ENCODE data around the gene DHRSX. TPM values are rescaled to one million over a fixed set of nuclear protein-coding genes. Genes with fewer than 3 reads are reported as not detected.
"Not testable (repeated sequence)": the region's sequence is repeated elsewhere in the genome, so short reads cannot be mapped to it uniquely, and the experiment has no call there.

DHRSX gene
- total RNA-seq, 8 experiments from 2014 or later: 8.4 to 19.7 (median 13.6) TPM

GRCh38 chrX:2320089-2320488 lies 180.7 kb downstream of the DHRSX start:
- 100% methylated on average over 1 to 5 of the region's 7 CpGs; no CpG with 5 or more reads in 4 of the 10 experiments for WGBS, 10 experiments
- no peak for ATAC-seq (replicated peaks in 6 of 8)
- Histone ChIP-seq H3K27ac (no peak overlapping the region), H3K4me3 (no peak overlapping the region), H3K4me1 (replicated peaks in 1 of 2) (no peaks in the 10 kb centered on the region)
- in situ Hi-C loops (cut with MboI; ENCODE audit: low pct_unique_long_range_greater_than_20kb in 2 of 9, low sequenced_read_pairs in 9 of 9, unreplicated experiment in 9 of 9): no loop called here

GRCh38 chrX:2318371-2318770 lies 182.4 kb downstream of the DHRSX start:
- ATAC-seq (replicated peaks in 6 of 8): no peak
- Histone ChIP-seq H3K27ac (no peak overlapping the region), H3K4me3 (no peak overlapping the region), H3K4me1 (replicated peaks in 1 of 2) (no peaks in the 10 kb centered on the region)
- in situ Hi-C loops (cut with MboI; ENCODE audit: low pct_unique_long_range_greater_than_20kb in 2 of 9, low sequenced_read_pairs in 9 of 9, unreplicated experiment in 9 of 9): no loop called here
- WGBS, 10 experiments: 81 to 100% (median 96%) methylated on average over 1 to 10 of the region's 10 CpGs; no CpG with 5 or more reads in 1 of the 10 experiments

GRCh38 chrX:2317527-2318055 lies 183.2 kb downstream of the DHRSX start:
- in situ Hi-C loops (cut with MboI; ENCODE audit: low pct_unique_long_range_greater_than_20kb in 2 of 9, low sequenced_read_pairs in 9 of 9, unreplicated experiment in 9 of 9): no loop called here
- ATAC-seq (replicated peaks in 6 of 8): no peak

GRCh38 chrX:2316534-2316933 lies 184.2 kb downstream of the DHRSX start:
- Histone ChIP-seq H3K4me3 (no peak overlapping the region), H3K4me1 (replicated peaks in 1 of 2) (no peaks in the 10 kb centered on the region), H3K27ac (no peak overlapping the region)
- in situ Hi-C loops (cut with MboI; ENCODE audit: low pct_unique_long_range_greater_than_20kb in 2 of 9, low sequenced_read_pairs in 9 of 9, unreplicated experiment in 9 of 9): no loop called here
- ATAC-seq (replicated peaks in 6 of 8): no peak
- WGBS, 10 experiments: 40 to 100% (median 80%) methylated on average over 1 to 4 of the region's 4 CpGs; no CpG with 5 or more reads in 3 of the 10 experiments

More at GRCh38 chrX:2317527-2318055, 183.2 kb downstream of the DHRSX start:
- no peak overlapping the region for H3K27ac ChIP-seq
- WGBS, 10 experiments: 67 to 100% (median 93%) methylated on average over 1 to 8 of the region's 8 CpGs
- no peaks in the 10 kb centered on the region for H3K4me1 ChIP-seq (replicated peaks in 1 of 2)
- H3K4me3 ChIP-seq: no peak overlapping the region

- ATAC-seq (replicated peaks in 6 of 8): no peak
- Histone ChIP-seq H3K4me3 (no peak overlapping the region), H3K27ac (no peak overlapping the region), H3K4me1 (replicated peaks in 1 of 2) (peaks cover 0 to 4% of the 10 kb centered on the region in 2 donors)
- 78 to 100% (median 99%) methylated on average over 1 to 5 of the region's 5 CpGs; no CpG with 5 or more reads in 4 of the 10 experiments for WGBS, 10 experiments
- in situ Hi-C loops (cut with MboI; ENCODE audit: low pct_unique_long_range_greater_than_20kb in 2 of 9, low sequenced_read_pairs in 9 of 9, unreplicated experiment in 9 of 9): no loop called here
Observed at GRCh38 chrX:2315434-2315833, 185.3 kb downstream of the DHRSX start.

- Histone ChIP-seq H3K4me1 (replicated peaks in 1 of 2) (peaks cover 0 to 4% of the 10 kb centered on the region in 2 donors), H3K4me3 (no peak overlapping the region), H3K27ac (no peak overlapping the region)
- 64 to 100% (median 80%) methylated on average over 1 to 11 of the region's 14 CpGs; no CpG with 5 or more reads in 1 of the 10 experiments for WGBS, 10 experiments
- in situ Hi-C loops (cut with MboI; ENCODE audit: low pct_unique_long_range_greater_than_20kb in 2 of 9, low sequenced_read_pairs in 9 of 9, unreplicated experiment in 9 of 9): no loop called here
- ATAC-seq (replicated peaks in 6 of 8): no peak
Observed at GRCh38 chrX:2314831-2315365, 185.9 kb downstream of the DHRSX start.

GRCh38 chrX:2313864-2314640 lies 186.7 kb downstream of the DHRSX start:
- 0% methylated on average over 1 of the region's 1 CpG; no CpG with 5 or more reads in 9 of the 10 experiments for WGBS, 10 experiments
- Histone ChIP-seq H3K4me1 (replicated peaks in 1 of 2) (peaks cover 0 to 4% of the 10 kb centered on the region in 2 donors), H3K4me3 (no peak overlapping the region), H3K27ac (no peak overlapping the region)
- ATAC-seq (replicated peaks in 6 of 8): no peak
- in situ Hi-C loops (cut with MboI; ENCODE audit: low pct_unique_long_range_greater_than_20kb in 2 of 9, low sequenced_read_pairs in 9 of 9, unreplicated experiment in 9 of 9): no loop called here

- H3K27ac ChIP-seq; in situ Hi-C loops (cut with MboI; ENCODE audit: low pct_unique_long_range_greater_than_20kb in 2 of 9, low sequenced_read_pairs in 9 of 9, unreplicated experiment in 9 of 9); H3K4me3 ChIP-seq; H3K4me1 ChIP-seq (replicated peaks in 1 of 2); ATAC-seq (replicated peaks in 6 of 8): not testable (repeated sequence)
- 29 to 93% (median 66%) methylated on average over 1 to 3 of the region's 5 CpGs; no CpG with 5 or more reads in 2 of the 10 experiments for WGBS, 10 experiments
Observed at GRCh38 chrX:2312061-2312591, 188.7 kb downstream of the DHRSX start.

- in situ Hi-C loops (cut with MboI; ENCODE audit: low pct_unique_long_range_greater_than_20kb in 2 of 9, low sequenced_read_pairs in 9 of 9, unreplicated experiment in 9 of 9): no loop called here
- Histone ChIP-seq H3K4me1 (replicated peaks in 1 of 2) (peaks cover 0 to 4% of the 10 kb centered on the region in 2 donors), H3K27ac (no peak overlapping the region), H3K4me3 (no peak overlapping the region)
- WGBS, 10 experiments: 2 to 92% (median 38%) methylated on average over 2 to 11 of the region's 11 CpGs; no CpG with 5 or more reads in 2 of the 10 experiments
- peak in 4 of 8 experiments; percentile 24 to 96 (median 63) for ATAC-seq (replicated peaks in 6 of 8)
Observed at GRCh38 chrX:2311501-2311900, 189.3 kb downstream of the DHRSX start.

GRCh38 chrX:2301901-2302300 lies 198.9 kb downstream of the DHRSX start:
- no peak for ATAC-seq (replicated peaks in 6 of 8)
- WGBS, 10 experiments: 78 to 98% (median 80%) methylated on average over 1 to 6 of the region's 6 CpGs; no CpG with 5 or more reads in 3 of the 10 experiments
- in situ Hi-C loops (cut with MboI; ENCODE audit: low pct_unique_long_range_greater_than_20kb in 2 of 9, low sequenced_read_pairs in 9 of 9, unreplicated experiment in 9 of 9): no loop called here
- H3K4me3 ChIP-seq: no peak overlapping the region
- no peaks in the 10 kb centered on the region for H3K4me1 ChIP-seq (replicated peaks in 1 of 2)
- no peak overlapping the region for H3K27ac ChIP-seq

GRCh38 chrX:2299871-2300270 lies 200.9 kb downstream of the DHRSX start:
- 61 to 100% (median 88%) methylated on average over 1 to 4 of the region's 4 CpGs; no CpG with 5 or more reads in 2 of the 10 experiments for WGBS, 10 experiments
- no peak overlapping the region for H3K4me3 ChIP-seq
- H3K4me1 ChIP-seq (replicated peaks in 1 of 2): no peaks in the 10 kb centered on the region
- in situ Hi-C loops (cut with MboI; ENCODE audit: low pct_unique_long_range_greater_than_20kb in 2 of 9, low sequenced_read_pairs in 9 of 9, unreplicated experiment in 9 of 9): no loop called here
- no peak for ATAC-seq (replicated peaks in 6 of 8)
- no peak overlapping the region for H3K27ac ChIP-seq

GRCh38 chrX:2286731-2287130 lies 214.0 kb downstream of the DHRSX start:
- 80 to 100% (median 93%) methylated on average over 1 to 2 of the region's 2 CpGs; no CpG with 5 or more reads in 5 of the 10 experiments for WGBS, 10 experiments
- no peak for ATAC-seq (replicated peaks in 6 of 8)
- Histone ChIP-seq H3K4me3 (no peak overlapping the region), H3K27ac (no peak overlapping the region), H3K4me1 (replicated peaks in 1 of 2) (no peaks in the 10 kb centered on the region)
- in situ Hi-C loops (cut with MboI; ENCODE audit: low pct_unique_long_range_greater_than_20kb in 2 of 9, low sequenced_read_pairs in 9 of 9, unreplicated experiment in 9 of 9): no loop called here

GRCh38 chrX:2284601-2285000 lies 216.2 kb downstream of the DHRSX start:
- 90 to 100% (median 93%) methylated on average over 3 to 4 of the region's 4 CpGs; no CpG with 5 or more reads in 1 of the 10 experiments for WGBS, 10 experiments
- in situ Hi-C loops (cut with MboI; ENCODE audit: low pct_unique_long_range_greater_than_20kb in 2 of 9, low sequenced_read_pairs in 9 of 9, unreplicated experiment in 9 of 9): no loop called here
- no peak overlapping the region for H3K27ac ChIP-seq

More at GRCh38 chrX:2284601-2285000, 216.2 kb downstream of the DHRSX start:
- Histone ChIP-seq H3K4me1 (replicated peaks in 1 of 2) (no peaks in the 10 kb centered on the region), H3K4me3 (no peak overlapping the region)
- ATAC-seq (replicated peaks in 6 of 8): no peak

Measured in motor neuron (in vitro differentiated cells).